ENCODE data around the gene ZNF318.

DNA sequence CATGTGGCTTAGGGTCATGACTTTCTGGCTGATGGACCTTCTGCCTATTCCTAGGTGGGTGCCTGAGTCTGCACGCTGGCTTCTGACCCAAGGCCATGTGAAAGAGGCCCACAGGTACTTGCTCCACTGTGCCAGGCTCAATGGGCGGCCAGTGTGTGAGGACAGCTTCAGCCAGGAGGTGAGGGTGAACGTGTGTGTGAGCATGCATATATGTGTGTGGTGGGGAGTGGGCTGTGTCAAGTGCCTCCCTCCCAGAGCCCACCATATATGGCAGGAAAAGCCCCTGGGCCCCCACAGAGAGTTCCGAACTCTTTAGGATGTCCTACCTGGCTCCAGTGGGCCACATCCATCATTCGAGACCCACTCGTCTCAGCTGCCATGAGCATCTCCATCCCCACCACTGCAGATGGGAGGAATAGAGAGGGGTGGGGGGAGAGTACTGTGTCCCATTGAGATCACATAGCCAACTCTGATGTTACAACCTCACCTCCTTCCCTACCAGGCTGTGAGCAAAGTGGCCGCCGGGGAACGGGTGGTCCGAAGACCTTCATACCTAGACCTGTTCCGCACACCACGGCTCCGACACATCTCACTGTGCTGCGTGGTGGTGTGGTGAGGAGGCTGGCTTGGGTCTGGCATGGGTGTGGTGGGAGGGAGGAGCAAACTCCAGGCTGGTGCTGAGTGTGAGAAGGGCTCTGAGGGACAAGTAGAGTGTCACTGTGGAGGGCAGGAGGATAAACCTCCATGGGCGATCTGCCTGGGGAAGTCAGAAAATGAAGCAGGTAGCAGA lies 68.2 kb downstream of the ZNF318 start:
- TF ChIP-seq CTCF (IDR thresholded peaks at IDR 0.05; ENCODE audit: insufficient read depth, low read depth, low read length) (no peak), EZH2 (IDR thresholded peaks at IDR 0.05; ENCODE audit: insufficient read depth, low read length) (no peak)

Measured in astrocyte (in vitro differentiated cells and primary cell).